ENCODE data around the gene GSKIP.

Gene GSKIP

GRCh38 chr14:96362965-96363750 lies at the start of gene GSKIP, which contains the start of gene ATG2B (continued):
- no peak for TF ChIP-seq ZNF518A (tag by site-specific recombination; conservative IDR thresholded peaks at IDR 0.05; ENCODE audit: low read depth)
- 0 out of 2 replicates have a peak, but pooled peaks have one; percentile 29 for TF ChIP-seq ZBTB10 (tag by site-specific recombination; IDR thresholded peaks at IDR 0.05)
- TF ChIP-seq ZNF561 (tag by site-specific recombination; IDR thresholded peaks at IDR 0.05; ENCODE audit: borderline replicate concordance), result peak; percentile 80
- peak; percentile 97 for TF ChIP-seq ZBTB26 (tag by site-specific recombination; optimal IDR thresholded peaks at IDR 0.05)
- no peak for TF ChIP-seq ELK4 (IDR thresholded peaks at IDR 0.05; ENCODE audit: borderline replicate concordance, low read depth, low read length)
- TF ChIP-seq ZSCAN30 (tag by site-specific recombination; IDR thresholded peaks at IDR 0.05), result peak; percentile 31; the same call in 1 of the 2 replicates
- peak; percentile 38; the same call in 1 of the 2 replicates for TF ChIP-seq ZNF777 (tag by site-specific recombination; IDR thresholded peaks at IDR 0.05; ENCODE audit: borderline replicate concordance)
- no peak for TF ChIP-seq ZSCAN18 (tag by site-specific recombination; IDR thresholded peaks at IDR 0.05)
- TF ChIP-seq ZEB2 (tag by site-specific recombination; IDR thresholded peaks at IDR 0.05), result peak; percentile 73
- TF ChIP-seq MYNN (tag by site-specific recombination; IDR thresholded peaks at IDR 0.05; ENCODE audit: borderline replicate concordance), result no peak
- TF ChIP-seq SETDB1 (IDR thresholded peaks at IDR 0.05; ENCODE audit: insufficient read length, low read length), result no peak
- TF ChIP-seq INSM2 (tag by site-specific recombination; IDR thresholded peaks at IDR 0.05), result no peak
- no peak for TF ChIP-seq ZNF114 (tag by site-specific recombination; IDR thresholded peaks at IDR 0.05)
- TF ChIP-seq ZNF585B (tag by site-specific recombination; IDR thresholded peaks at IDR 0.05), result no peak
- no peak for TF ChIP-seq ZNF701 (tag by site-specific recombination; IDR thresholded peaks at IDR 0.05)
- no peak for TF ChIP-seq ZNF169 (tag by site-specific recombination; IDR thresholded peaks at IDR 0.05)
- TF ChIP-seq YY2 (tag by site-specific recombination; IDR thresholded peaks at IDR 0.05), result no peak
- TF ChIP-seq KLF1 (tag by site-specific recombination; IDR thresholded peaks at IDR 0.05), result no peak
- TF ChIP-seq ZNF341 (tag by site-specific recombination; IDR thresholded peaks at IDR 0.05; ENCODE audit: low read depth), result no peak
- no peak for TF ChIP-seq ZNF423 (tag by site-specific recombination; IDR thresholded peaks at IDR 0.05)
- peak; percentile 65 for TF ChIP-seq ZNF692 (tag by site-specific recombination; IDR thresholded peaks at IDR 0.05)
- no peak for TF ChIP-seq GFI1B (tag by site-specific recombination; IDR thresholded peaks at IDR 0.05)
- no peak for TF ChIP-seq ZNF311 (tag by site-specific recombination; IDR thresholded peaks at IDR 0.05; ENCODE audit: borderline replicate concordance)
- no peak for TF ChIP-seq TCF7L2 (IDR thresholded peaks at IDR 0.05; ENCODE audit: borderline replicate concordance, low read depth, low read length)
